Right lobe of liver (tissue), 6 donors: ENCODE results near the gene PPAN. TPM values are rescaled to one million over a fixed set of nuclear protein-coding genes. Genes with fewer than 3 reads are reported as not detected.
A peak's percentile ranks its signal among the peaks of the same experiment; 100 is the strongest.

ENCODE experiments used
- ATAC-seq, 4 donors: fragments of 200-7000 bp; cut with Tn5 transposase; one replicate each; pipeline ENCODE4 v1.9.1; 2020; ENCODE audit warnings: mild to moderate bottlenecking in 4 of 4, moderate library complexity in 4 of 4
- DNase-seq, 3 donors: peaks; one replicate each; pipeline ENCODE4 v3.0.0-alpha.2; 2020
- H3K27ac ChIP-seq, 3 donors: fragments of 200-600 bp; one replicate each; pipeline ENCODE4 v1.8.0; 2022
- H3K27me3 ChIP-seq, 2 donors: fragments of 200-600 bp; one replicate each; pipeline ENCODE4 v1.8.0; 2022
- H3K36me3 ChIP-seq, 4 donors: fragments of 200-600 bp; sonication (generic) in 1 of 4; one replicate each; pipeline versions ENCODE4 v1.5.1 to v1.8.0; 2017 to 2022; ENCODE audit warnings: control low read depth in 1 of 4
- H3K4me1 ChIP-seq, 4 donors: fragments of 200-600 bp; sonication (generic) in 1 of 4; one replicate each; pipeline versions ENCODE4 v1.5.1 to v1.8.0; 2017 to 2022; ENCODE audit warnings: control low read depth in 1 of 4
- H3K4me3 ChIP-seq, 3 donors: fragments of 200-600 bp; one replicate each; pipeline ENCODE4 v1.8.0; 2022
- H3K9me3 ChIP-seq, 4 donors: fragments of 200-600 bp; sonication (generic) in 1 of 4; one replicate each; pipeline versions ENCODE4 v1.5.1 to v1.8.0; 2017 to 2022; ENCODE audit warnings: control low read depth in 1 of 4
- CTCF ChIP-seq, 4 donors: fragments of 200-600 bp in 3 of 4; fragments of 450-650 bp in 1 of 4; IDR thresholded peaks; one replicate each; pipeline versions ENCODE4 v1.5.1 to v1.8.0; 2016 to 2022; ENCODE audit warnings: antibody characterized with exemption in 4 of 4, mild to moderate bottlenecking in 2 of 4
- POLR2A ChIP-seq: fragments of 450-650 bp; IDR thresholded peaks from one replicate; pipeline ENCODE4 v1.6.1; 2017; ENCODE audit warnings: antibody characterized with exemption, mild to moderate bottlenecking
- WGBS: methylation state at CpG from one replicate; pipeline ENCODE4 v1.1.6; 2018; ENCODE audit warnings: low coverage, low lambda C conversion rate; ENCODE audit not compliant: insufficient coverage; ENCODE audit errors: missing lambda C conversion rate; 5-methylcytosine and 5-hydroxymethylcytosine counted together
- intact Hi-C, 2 donors: fragments of 100-400 bp; cut with DNase I; formaldehyde crosslinking; loops; one replicate each; pipeline versions ENCODE4 v1.11.2 to v1.14.1; 2022
- total RNA-seq, 6 experiments: library from RNA; depleted of rRNA in 2 of 6; stranded (reverse); fragments of >200 nt in 2 of 6; fragmentation: NEBNext Ultra II Directional in 3 of 6; extraction: Animal tissue kit (Norgen Biotek cat#: 25700) in 3 of 6; gene quantifications; one replicate each; pipeline versions ENCODE4 v1.1.0 to v1.2.4, GENCODE V29; 2016 to 2023
- donor health status: DM: no; HTN: yes; CAD: no.
- donor health status: DM: no; HTN: no; CAD: no.
- donor health status: DM: no; HTN: no; CAD: no.
- donor health status: DM: no; HTN: yes; CAD: no.
- donor health status: DM: no; HTN: yes; CAD: no.

The PPAN gene
- total RNA-seq, 6 experiments from 2014 or later: 11.2 to 19.9 (median 18.4) TPM

GRCh38 chr19:10142701-10143375, 36.7 kb downstream of the PPAN start:
- Histone ChIP-seq H3K36me3 (peaks cover 0 to 88% (median 37%) of the 10 kb centered on the region in 4 donors), H3K27me3 (no peaks in the 10 kb centered on the region), H3K4me1 (no peaks in the 10 kb centered on the region), H3K4me3 (no peak overlapping the region), H3K9me3 (no peaks in the 10 kb centered on the region), H3K27ac (no peak overlapping the region)
- ATAC-seq (peak in 2 of 4 donors; percentile 33 to 43), DNase-seq (no peak)
- no peak for TF ChIP-seq CTCF (IDR thresholded peaks at IDR 0.05)
- no peak for TF ChIP-seq POLR2A
- intact Hi-C loops: no loop called here
- 76% methylated on average over 14 of the region's 15 CpGs for WGBS

- no peak for TF ChIP-seq POLR2A
- no peak for TF ChIP-seq CTCF (IDR thresholded peaks at IDR 0.05)
- intact Hi-C loops: no loop called here
- 80% methylated on average over 2 of the region's 11 CpGs for WGBS
- H3K4me1 ChIP-seq: no peaks in the 10 kb centered on the region
- DNase-seq: no peak
- peaks cover 0 to 81% (median 36%) of the 10 kb centered on the region in 4 donors for H3K36me3 ChIP-seq
- H3K27ac ChIP-seq: no peak overlapping the region
- ATAC-seq: no peak
- no peaks in the 10 kb centered on the region for H3K27me3 ChIP-seq
- no peak overlapping the region for H3K4me3 ChIP-seq
- no peaks in the 10 kb centered on the region for H3K9me3 ChIP-seq
Observed at GRCh38 chr19:10143681-10144080, 37.5 kb downstream of the PPAN start.

- H3K4me3 ChIP-seq: no peak overlapping the region
- H3K27me3 ChIP-seq: no peaks in the 10 kb centered on the region
- H3K36me3 ChIP-seq: peaks cover 0 to 82% (median 35%) of the 10 kb centered on the region in 4 donors
- DNase-seq (no peak), ATAC-seq (no peak)
- 66% methylated on average over 2 of the region's 10 CpGs for WGBS
- TF ChIP-seq POLR2A (no peak), CTCF (IDR thresholded peaks at IDR 0.05) (no peak)
- H3K9me3 ChIP-seq: no peaks in the 10 kb centered on the region
- intact Hi-C loops: no loop called here
- H3K4me1 ChIP-seq: no peaks in the 10 kb centered on the region
- no peak overlapping the region for H3K27ac ChIP-seq
Observed at GRCh38 chr19:10144361-10144760, 38.2 kb downstream of the PPAN start.

GRCh38 chr19:10145031-10145430, 38.9 kb downstream of the PPAN start:
- TF ChIP-seq CTCF (IDR thresholded peaks at IDR 0.05) (no peak), POLR2A (no peak)
- intact Hi-C loops: no loop called here
- ATAC-seq (no peak), DNase-seq (no peak)
- Histone ChIP-seq H3K36me3 (peaks cover 0 to 82% (median 36%) of the 10 kb centered on the region in 4 donors), H3K4me1 (no peaks in the 10 kb centered on the region), H3K27ac (no peak overlapping the region), H3K4me3 (no peak overlapping the region), H3K9me3 (no peaks in the 10 kb centered on the region), H3K27me3 (no peaks in the 10 kb centered on the region)
- WGBS: 93% methylated on average over 4 of the region's 10 CpGs
